Neural progenitor cell (in vitro differentiated cells): Measurements from ENCODE around the gene XYLT1.

ENCODE experiments used
- CTCF ChIP-seq: fragments of 200-600 bp; sonication (generic); IDR thresholded peaks from 2 replicates; pipeline ENCODE4 v1.5.1; 2017; ENCODE audit warnings: antibody characterized with exemption, mild to moderate bottlenecking
- EZH2 ChIP-seq: fragments of 200-600 bp; sonication (generic); IDR thresholded peaks from 2 replicates; pipeline ENCODE4 v1.6.1; 2017; ENCODE audit warnings: antibody characterized with exemption, mild to moderate bottlenecking, moderate library complexity
- EZH2phosphoT487 ChIP-seq: fragments of 200-600 bp; sonication (generic); IDR thresholded peaks from 2 replicates; pipeline ENCODE4 v1.6.1; 2017; ENCODE audit warnings: antibody characterized with exemption

GRCh38 chr16:17133851-17134250, 336.9 kb downstream of the XYLT1 start:
- TF ChIP-seq CTCF: no peak
- TF ChIP-seq EZH2: no peak
- TF ChIP-seq EZH2phosphoT487: no peak
